Right atrium auricular region (tissue), 2 donors: ENCODE measurements around the gene UNC13A. TPM values are rescaled to one million over a fixed set of nuclear protein-coding genes. Genes with fewer than 3 reads are reported as not detected.

ENCODE experiments used
- DNase-seq: peaks from one replicate; pipeline ENCODE4 v3.0.0-alpha.2; 2019; ENCODE audit warnings: low spot score
- H3K27ac ChIP-seq, 2 donors: fragments of 200-600 bp; sonication (generic); 1 replicate in 1 of 2; 2 replicates in 1 of 2; pipeline ENCODE4 v1.5.1; 2016 to 2019
- H3K27me3 ChIP-seq, 2 donors: fragments of 200-600 bp; sonication (generic); one replicate each; pipeline versions ENCODE4 v1.5.1 to v1.6.0; 2017 to 2019
- H3K36me3 ChIP-seq: fragments of 200-600 bp; sonication (generic); one replicate; pipeline ENCODE4 v1.5.1; 2016
- H3K4me1 ChIP-seq, 2 donors: fragments of 200-600 bp; sonication (generic); one replicate each; pipeline versions ENCODE4 v1.5.1 to v1.6.0; 2017 to 2019
- H3K4me3 ChIP-seq, 2 donors: fragments of 200-600 bp; sonication (generic); 1 replicate in 1 of 2; 2 replicates in 1 of 2; pipeline ENCODE4 v1.5.1; 2017 to 2019; ENCODE audit warnings: mild to moderate bottlenecking in 1 of 2, moderate library complexity in 1 of 2
- H3K9me3 ChIP-seq, 2 donors: fragments of 200-600 bp; sonication (generic); one replicate each; pipeline ENCODE4 v1.5.1; 2019
- CTCF ChIP-seq, 2 donors: fragments of 200-600 bp; sonication (generic); IDR thresholded peaks; one replicate each; pipeline ENCODE4 v1.5.1; 2019; ENCODE audit warnings: antibody characterized with exemption in 2 of 2
- total RNA-seq, 2 donors: library from RNA; depleted of rRNA; stranded (reverse); fragments of >200 nt; gene quantifications; one replicate each; pipeline ENCODE4 v1.1.0, GENCODE V29; 2016

UNC13A gene
- total RNA-seq, 2 donors from 2014 or later: 0.08 TPM; not detected in 1

DNA sequence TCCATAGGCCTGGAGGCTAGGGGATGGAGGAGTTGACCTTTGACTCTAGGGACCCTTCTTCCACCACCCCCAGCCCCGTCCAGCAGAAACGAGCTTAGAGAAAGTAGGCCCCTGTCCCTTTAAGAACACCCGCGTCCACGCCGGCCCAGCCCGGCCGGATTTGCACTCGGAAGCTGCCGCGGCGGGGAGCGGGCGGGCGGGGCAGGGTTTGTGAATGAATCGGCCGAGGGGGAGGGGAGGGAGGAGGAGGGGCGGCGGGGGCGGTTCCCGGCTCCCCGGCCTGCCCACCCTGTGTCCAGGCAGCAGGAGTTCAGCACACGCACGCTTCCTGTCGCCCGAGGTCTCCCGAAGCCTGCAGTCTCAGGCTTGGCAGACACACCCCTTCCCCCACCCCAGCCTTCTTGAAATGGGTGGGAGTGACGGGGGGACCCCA lies 1.5 kb downstream of the UNC13A start:
- peaks cover 16 to 18% of the 10 kb centered on the region in 2 donors for H3K27me3 ChIP-seq
- peak overlapping the region in 1 of 2 donors; percentile 22 for H3K4me3 ChIP-seq
- DNase-seq: no peak
- no peak overlapping the region for H3K27ac ChIP-seq
- no peaks in the 10 kb centered on the region for H3K36me3 ChIP-seq
- no peaks in the 10 kb centered on the region for H3K9me3 ChIP-seq
- TF ChIP-seq CTCF (IDR thresholded peaks at IDR 0.05): no peak
- peaks cover 0 to 32% of the 10 kb centered on the region in 2 donors for H3K4me1 ChIP-seq

GRCh38 chr19:17686023-17686521 lies 2.1 kb downstream of the UNC13A start:
- TF ChIP-seq CTCF (IDR thresholded peaks at IDR 0.05): no peak
- DNase-seq: no peak
- no peaks in the 10 kb centered on the region for H3K9me3 ChIP-seq
- H3K36me3 ChIP-seq: no peaks in the 10 kb centered on the region
- peak overlapping the region in 1 of 2 donors; percentile 22 for H3K4me3 ChIP-seq
- H3K4me1 ChIP-seq: peaks cover 0 to 32% of the 10 kb centered on the region in 2 donors
- no peak overlapping the region for H3K27ac ChIP-seq
- peaks cover 16 to 18% of the 10 kb centered on the region in 2 donors for H3K27me3 ChIP-seq

DNA sequence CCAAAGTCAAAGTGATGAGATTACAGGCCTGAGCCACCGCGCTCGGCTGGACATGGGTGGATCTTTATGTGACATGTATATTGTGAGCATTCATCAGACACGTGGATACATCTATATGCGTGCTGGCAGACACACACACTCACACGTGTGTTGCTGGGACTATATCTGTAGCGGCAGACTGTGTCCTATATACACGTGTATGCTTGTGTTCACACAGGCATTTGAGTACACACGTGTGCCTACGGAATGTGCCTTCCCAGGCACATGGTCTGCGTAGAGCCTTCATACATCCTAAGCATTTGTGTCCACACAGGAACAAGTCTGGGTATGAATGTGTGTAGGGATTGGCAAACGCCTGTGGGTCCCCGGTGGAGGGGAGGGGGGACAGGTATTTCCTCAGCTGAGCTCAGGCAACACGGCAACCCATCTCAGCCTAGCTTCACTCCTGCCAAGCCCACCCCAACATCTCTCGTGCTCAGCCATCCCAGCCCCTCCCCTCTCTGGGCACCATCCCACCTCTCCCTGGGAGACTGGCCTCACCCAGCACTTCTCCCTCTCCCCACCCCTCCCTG lies 2.6 kb downstream of the UNC13A start:
- no peak for TF ChIP-seq CTCF (IDR thresholded peaks at IDR 0.05)
- Histone ChIP-seq H3K9me3 (no peaks in the 10 kb centered on the region), H3K27ac (no peak overlapping the region), H3K4me1 (peaks cover 0 to 32% of the 10 kb centered on the region in 2 donors), H3K36me3 (no peaks in the 10 kb centered on the region), H3K27me3 (peaks cover 16 to 18% of the 10 kb centered on the region in 2 donors), H3K4me3 (no peak overlapping the region)
- DNase-seq: no peak

DNA sequence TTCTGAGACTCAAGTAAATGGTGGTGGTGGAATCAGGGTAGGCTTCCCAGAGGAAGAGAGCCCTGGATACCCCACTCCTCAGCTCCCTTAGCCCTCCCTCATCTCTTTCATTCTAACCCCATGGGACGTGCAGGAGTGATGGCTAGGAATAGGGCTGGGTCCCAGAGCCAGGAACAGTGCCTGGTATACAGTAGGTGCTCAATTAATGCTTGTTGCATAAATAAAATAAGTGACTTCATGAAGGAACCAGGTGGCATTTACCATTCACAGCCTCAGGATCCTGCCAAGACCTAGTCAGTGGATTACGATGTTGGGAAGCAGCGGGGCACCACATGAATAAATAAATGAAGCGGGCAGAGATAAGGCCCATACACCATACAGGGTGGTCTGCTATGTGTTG lies 3.9 kb downstream of the UNC13A start:
- Histone ChIP-seq H3K27me3 (peaks cover 16 to 18% of the 10 kb centered on the region in 2 donors), H3K9me3 (no peaks in the 10 kb centered on the region), H3K36me3 (no peaks in the 10 kb centered on the region), H3K4me3 (no peak overlapping the region), H3K27ac (no peak overlapping the region), H3K4me1 (peaks cover 0 to 44% of the 10 kb centered on the region in 2 donors)
- no peak for DNase-seq
- no peak for TF ChIP-seq CTCF (IDR thresholded peaks at IDR 0.05)

- no peak for TF ChIP-seq CTCF (IDR thresholded peaks at IDR 0.05)
- Histone ChIP-seq H3K27ac (no peak overlapping the region), H3K36me3 (no peaks in the 10 kb centered on the region), H3K27me3 (peaks cover 11 to 18% of the 10 kb centered on the region in 2 donors), H3K4me1 (peaks cover 0 to 38% of the 10 kb centered on the region in 2 donors), H3K9me3 (no peaks in the 10 kb centered on the region), H3K4me3 (no peak overlapping the region)
- no peak for DNase-seq
Observed at GRCh38 chr19:17683078-17683477, 5.1 kb downstream of the UNC13A start.

DNA sequence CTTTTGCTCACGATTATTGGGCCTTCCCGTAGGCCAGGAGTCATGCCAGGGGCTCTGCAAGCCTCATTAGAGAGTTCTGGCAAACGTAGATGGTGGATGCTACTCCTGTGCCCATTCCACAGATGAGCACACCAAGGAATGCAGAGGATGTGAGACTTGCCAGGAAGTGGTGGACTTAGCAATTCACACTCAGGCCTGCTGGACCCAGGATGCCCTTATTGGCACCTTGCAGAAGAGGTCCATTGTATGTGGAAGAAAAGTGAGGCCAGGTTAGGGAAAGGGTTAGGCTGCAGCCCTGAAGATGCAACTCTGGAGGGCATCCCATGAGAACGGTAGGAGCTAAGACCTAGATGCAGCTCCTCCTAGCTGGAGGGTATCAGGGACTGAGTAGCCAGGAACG lies 5.9 kb downstream of the UNC13A start:
- H3K27me3 ChIP-seq: peaks cover 8 to 14% of the 10 kb centered on the region in 2 donors
- no peak for TF ChIP-seq CTCF (IDR thresholded peaks at IDR 0.05)
- no peak overlapping the region for H3K4me3 ChIP-seq
- H3K36me3 ChIP-seq: no peaks in the 10 kb centered on the region
- H3K9me3 ChIP-seq: no peaks in the 10 kb centered on the region
- DNase-seq: no peak
- no peak overlapping the region for H3K27ac ChIP-seq
- H3K4me1 ChIP-seq: peaks cover 0 to 31% of the 10 kb centered on the region in 2 donors
